AG20443 (cell line): ENCODE measurements around the gene DNAJA2.
"Not testable (repeated sequence)": the region's sequence is repeated elsewhere in the genome, so short reads cannot be mapped to it uniquely, and the experiment has no call there.

ENCODE experiments used
- DNase-seq: peaks from one replicate; pipeline ENCODE4 v3.0.0; 2012; ENCODE audit warnings: low spot score, mixed read lengths

The DNAJA2 gene

DNA sequence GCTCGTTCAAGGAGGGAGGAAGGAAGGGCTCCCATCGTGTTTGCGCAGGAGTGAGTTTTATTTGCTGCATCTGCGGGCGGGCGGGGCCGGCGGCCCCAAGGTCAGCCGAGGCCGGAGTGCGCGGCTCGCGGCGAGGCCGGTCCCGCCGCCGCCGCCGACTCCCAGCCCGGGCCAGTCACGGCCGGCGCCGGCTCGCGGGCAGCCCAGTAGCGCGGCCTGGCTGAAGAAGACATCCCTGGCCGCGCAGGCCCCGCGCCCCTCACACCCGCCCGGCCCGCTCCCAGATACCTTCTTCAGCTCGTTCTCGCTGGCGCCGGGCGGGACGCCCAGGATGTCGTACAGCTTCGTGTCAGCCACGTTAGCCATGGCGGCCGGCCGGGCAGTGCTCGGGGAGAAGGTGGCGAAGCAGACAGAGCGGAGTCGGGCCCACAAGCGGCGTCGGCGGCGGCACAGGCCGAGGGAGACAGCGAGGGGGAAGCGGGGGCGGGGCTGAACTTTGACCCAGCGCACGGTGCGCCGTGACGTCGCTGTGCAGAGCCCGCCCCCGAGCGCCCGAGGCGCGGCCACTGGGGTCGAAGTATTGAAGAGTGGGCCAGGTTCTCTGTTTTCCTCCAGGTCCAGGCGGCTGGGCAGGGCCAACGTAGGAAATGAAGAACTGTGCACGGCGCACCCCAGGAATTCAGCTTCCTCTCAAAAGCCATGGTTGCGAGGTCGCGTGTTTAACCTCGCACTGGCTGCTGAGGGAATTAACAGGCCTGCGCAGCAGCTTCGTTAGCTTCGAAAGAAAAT lies at the start of gene DNAJA2:
DNAJA2 (minus strand) TSS at position 468 of the 789 bp plus-strand sequence; CDS start at position 366, 102 bp downstream.
- DNase-seq, result peak; percentile 98

DNA sequence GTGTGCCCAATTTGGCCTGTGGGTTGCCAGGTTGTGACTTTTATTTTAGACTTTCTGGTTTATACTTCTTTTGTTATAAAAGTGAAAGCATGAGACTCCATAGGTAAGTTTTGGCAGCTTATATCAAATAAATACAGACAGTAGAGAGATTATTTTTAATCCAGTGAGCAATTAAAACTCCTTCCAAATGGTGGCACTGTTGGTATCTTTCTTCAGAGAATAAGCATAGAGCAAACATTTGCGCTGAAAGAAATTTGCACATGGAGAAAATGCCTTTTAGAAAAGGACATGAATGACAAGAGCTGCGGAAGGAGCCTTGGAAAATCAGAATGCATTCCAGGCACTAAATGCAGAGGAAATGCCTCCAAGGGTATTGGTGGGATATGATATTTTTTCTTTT lies 46.1 kb upstream of the DNAJA2 start:
- DNase-seq, result no peak

DNA sequence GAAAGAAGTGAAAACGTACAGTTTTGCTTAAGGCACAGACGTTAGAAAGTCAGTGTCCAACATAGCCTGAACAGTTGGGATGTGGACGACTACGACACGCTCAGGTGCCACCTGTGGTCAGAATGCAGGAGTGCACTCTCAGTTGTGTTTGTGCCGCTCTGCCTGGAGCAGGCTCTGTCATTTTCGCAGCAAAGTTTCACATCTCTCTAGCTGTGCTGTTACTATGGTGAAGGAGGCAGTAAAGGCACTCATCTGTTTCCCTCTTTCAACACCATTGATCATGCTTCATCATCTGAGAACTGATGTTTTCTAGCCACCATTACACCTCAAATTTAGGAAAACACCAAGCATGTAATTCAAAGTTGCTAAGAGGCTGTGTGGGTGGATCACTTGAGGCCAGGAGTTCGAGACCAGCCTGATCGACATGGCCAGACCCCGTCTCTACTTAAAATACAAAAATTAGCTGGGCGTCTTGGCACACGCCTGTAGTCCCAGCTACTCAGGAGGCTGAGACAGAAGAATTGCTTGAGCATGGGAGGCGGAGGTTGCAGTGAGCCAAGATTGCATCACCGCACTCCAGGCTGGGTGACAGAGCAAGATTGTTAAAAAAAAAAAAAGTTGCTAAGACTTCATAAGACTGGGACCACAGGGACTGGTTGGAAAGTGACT lies 44.9 kb upstream of the DNAJA2 start:
- DNase-seq, result peak; percentile 26

DNA sequence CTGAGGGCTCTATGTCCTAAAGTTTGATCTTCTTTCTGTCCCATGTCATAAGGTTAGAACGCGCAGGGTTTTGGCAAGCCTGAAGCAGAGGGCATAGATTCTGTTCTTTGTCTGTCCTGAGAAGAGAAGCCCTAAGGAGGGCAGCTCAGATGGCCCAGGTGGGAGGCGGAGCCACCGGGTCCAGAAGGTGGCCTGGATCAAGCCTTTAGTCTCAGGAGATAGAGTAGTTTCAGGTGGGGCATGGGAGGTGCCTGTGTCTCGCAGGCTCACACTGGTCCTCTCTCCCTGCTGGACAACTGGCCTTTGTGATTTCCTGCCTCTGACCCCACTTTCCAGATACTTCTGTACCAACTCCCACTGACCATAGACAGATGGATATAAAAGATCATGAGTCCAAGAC lies 44.2 kb upstream of the DNAJA2 start:
- DNase-seq, result no peak

DNA sequence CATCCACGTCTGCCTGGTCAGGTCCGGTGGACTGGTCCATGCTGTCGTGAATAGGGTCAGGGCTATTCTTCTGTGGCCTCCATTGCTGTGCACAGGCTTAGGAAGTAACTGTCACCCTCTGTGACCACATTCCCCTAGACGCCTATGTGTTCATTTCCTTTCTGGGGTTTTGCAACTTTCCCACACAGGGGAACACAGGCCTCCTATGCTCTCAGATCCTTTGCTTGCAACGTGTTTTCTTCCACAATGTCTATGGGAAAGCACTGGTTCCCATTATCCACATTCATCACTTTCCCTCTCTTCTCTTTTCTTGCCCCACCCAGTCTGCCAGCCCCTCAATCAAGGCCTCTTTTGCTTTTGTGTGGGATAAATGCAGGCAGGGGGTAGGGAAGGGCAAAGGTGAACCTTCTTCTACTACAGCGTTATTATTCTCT lies 43.2 kb upstream of the DNAJA2 start:
- no peak for DNase-seq

DNA sequence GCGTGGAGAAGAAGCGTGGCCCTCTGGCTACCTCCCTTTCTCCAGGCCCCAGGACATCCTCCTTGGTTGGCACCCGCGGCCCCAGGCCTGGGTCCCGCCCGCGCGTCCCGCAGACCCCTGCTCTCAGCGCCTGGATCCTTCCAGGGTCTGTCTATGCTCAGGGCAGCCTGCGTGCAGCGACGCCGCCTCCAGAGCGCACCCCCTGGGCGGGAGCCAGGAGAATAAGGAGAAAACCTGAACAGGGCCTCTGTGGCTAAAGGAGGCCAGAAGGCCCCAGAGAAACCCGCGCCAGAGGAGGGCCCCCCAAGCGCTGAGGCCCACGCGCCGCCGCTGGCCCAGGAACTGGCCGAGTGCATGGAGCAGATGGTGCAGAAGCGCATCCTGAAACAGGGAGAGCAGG lies 40.4 kb upstream of the DNAJA2 start:
- DNase-seq, result no peak

DNA sequence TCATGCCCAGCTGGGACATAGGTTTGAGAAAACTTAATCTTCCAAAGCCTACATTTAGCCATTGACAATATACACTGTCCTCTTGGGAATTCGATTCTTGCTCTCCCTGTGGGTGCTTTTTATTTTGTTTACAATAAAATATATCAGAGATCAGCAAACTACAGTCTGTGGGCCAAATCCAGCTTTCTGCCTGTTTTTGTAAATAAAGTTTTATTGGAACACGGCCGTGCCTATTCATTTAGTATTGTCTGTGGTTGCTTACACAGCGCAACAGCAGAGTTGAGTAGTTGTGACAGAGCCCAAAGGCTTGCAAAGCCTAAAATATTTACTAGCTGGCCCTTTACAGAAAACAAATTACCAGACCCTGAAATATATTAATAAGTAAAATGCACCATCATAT lies 39.7 kb upstream of the DNAJA2 start:
- no peak for DNase-seq

DNA sequence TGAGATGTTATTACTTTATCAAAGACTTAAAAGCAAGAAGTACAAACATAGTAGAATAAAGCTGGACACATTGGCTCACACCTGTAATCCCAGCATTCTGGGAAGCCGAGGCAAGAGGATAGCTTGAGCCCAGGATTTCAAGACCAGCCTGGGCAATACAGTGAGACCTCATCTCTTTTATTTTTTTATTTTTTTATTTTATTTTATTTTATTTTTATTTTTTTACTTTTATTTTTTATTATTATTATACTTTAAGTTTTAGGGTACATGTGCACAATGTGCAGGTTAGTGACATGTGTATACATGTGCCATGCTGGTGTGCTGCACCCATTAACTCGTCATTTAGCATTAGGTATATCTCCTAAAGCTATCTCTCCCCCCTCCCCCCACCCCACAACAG lies 37.3 kb upstream of the DNAJA2 start:
- not testable (repeated sequence) for DNase-seq

DNA sequence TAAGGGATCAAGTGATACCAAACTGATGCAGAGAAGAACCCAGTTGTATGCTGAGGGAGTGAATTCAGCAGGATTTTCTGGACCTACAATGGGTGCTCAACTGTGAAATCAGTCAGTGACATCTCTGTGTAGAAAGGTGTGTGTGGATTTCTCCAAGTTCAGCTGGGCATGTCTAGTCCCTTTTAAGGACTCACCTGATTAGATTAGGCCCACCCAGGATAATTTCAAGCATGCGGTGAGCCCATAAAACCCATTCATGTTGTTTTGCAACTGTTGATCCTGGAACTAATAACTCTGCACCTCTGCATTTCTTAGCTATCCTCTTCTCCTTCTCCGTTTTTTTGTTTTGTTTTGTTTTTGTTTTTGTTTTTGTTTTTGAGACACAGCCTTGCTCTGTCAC lies 35.1 kb upstream of the DNAJA2 start:
- DNase-seq, result no peak

DNA sequence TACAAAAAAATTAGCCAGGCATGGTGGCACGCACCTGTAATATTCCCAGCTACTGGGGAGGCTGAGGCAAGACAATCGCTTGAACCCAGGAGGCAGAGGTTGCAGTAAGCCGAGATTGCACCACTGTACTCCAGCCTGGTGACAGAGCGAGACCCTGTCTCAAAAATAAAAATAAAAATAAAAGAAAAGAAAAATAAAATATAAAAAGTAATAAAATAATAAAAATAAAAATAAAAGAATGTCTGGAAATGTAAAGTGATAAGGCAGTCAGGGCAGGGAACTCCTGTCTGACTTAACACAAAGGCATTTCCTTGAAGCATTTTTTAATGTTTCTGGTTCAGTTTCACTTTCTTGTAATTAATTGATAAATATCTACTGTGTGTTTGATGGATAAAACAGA lies 34.7 kb upstream of the DNAJA2 start:
- DNase-seq, result no peak

DNA sequence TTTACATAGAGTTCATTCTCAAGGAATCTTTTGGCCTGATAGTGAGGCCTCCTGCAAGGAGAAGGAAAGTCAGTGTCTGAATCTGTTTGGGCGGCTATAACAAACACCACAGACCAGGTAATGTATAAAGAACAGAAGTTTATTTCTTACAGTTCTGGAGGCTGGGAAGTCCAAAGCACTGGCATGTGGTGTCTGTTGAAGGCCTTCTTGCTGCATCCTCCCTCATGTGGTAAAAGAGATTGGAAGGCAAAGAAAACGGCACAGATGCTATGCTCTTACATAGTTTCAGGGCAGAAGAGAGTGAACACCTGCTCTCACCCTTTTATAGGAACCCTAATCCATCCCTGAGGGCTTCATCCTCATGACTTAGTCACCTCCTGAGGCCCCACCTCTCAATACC lies 31.2 kb upstream of the DNAJA2 start:
- no peak for DNase-seq

DNA sequence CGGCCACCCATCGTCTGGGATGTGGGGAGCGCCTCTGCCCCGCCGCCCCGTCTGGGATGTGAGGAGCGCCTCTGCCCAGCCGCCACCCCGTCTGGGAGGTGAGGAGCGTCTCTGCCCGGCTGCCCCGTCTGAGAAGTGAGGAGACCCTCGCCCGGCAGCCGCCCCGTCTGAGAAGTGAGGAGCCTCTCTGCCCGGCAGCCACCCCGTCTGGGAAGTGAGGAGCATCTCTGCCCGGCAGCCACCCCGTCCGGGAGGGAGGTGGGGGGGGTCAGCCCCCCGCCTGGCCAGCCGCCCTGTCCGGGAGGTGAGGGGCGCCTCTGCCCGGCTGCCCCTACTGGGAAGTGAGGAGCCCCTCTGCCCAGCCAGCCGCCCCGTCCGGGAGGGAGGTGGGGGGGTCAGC lies 26.6 kb upstream of the DNAJA2 start:
- not testable (repeated sequence) for DNase-seq

DNA sequence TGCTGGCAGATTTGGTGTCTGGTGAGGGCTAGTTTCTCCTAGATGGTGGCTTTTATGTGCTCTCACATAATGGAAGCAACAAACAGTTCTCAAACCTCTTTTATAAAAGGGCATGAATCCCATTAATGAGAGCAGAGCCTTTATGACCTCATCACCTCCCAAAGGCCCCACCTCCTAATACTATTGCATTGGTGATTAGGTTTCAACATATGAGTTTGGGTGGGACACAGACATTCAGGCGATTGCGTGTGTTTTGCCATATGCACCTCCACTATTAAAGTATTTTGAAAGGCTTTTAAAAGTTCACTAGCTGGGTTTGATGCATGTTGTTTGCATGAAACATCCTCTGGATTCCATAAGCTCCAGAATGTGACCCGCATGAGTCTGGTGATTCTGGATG lies 24.4 kb upstream of the DNAJA2 start:
- no peak for DNase-seq

DNA sequence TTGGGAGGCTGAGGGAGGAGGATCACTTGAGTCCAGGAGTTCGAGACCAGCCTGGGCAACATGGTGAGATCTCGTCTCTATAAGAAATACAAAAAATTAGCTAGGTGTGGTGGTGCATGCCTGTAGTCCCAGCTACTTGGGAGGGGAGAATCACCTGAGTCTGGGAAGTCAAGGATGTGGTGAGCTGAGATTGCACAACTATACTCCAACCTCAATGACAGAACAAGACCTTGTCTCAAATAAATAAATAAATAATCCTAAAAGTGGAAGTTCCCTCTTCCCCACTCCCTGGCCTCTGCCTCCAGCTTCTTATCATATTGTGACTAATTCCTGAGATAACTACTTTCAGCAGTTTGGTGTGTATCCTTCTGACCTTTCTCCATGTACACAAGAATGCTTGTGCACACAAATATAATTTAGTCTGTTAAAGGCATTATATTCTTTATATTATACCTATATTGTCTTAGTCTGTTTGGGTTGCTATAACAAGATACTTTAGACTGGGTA lies 23.5 kb upstream of the DNAJA2 start:
- no peak for DNase-seq

DNA sequence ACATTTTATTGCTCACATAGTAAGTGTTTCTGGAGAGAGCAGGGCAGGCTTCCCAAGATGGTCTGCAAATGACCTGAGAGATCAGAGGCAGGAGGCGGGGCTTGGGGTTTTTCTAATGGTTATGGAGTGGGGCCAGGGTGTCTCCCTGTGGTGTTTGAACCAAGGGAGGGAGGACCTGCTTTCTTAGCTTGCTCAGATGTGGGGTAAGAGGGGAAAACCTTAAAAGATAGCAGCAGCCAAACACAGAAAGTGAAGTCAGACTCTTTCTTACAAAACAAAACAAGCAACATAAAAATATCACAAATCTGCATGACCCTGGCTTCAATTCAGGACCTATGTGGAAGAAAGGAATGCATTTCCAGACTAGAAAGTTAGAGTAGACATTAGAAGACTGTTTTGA lies 22.9 kb upstream of the DNAJA2 start:
- DNase-seq, result no peak

DNA sequence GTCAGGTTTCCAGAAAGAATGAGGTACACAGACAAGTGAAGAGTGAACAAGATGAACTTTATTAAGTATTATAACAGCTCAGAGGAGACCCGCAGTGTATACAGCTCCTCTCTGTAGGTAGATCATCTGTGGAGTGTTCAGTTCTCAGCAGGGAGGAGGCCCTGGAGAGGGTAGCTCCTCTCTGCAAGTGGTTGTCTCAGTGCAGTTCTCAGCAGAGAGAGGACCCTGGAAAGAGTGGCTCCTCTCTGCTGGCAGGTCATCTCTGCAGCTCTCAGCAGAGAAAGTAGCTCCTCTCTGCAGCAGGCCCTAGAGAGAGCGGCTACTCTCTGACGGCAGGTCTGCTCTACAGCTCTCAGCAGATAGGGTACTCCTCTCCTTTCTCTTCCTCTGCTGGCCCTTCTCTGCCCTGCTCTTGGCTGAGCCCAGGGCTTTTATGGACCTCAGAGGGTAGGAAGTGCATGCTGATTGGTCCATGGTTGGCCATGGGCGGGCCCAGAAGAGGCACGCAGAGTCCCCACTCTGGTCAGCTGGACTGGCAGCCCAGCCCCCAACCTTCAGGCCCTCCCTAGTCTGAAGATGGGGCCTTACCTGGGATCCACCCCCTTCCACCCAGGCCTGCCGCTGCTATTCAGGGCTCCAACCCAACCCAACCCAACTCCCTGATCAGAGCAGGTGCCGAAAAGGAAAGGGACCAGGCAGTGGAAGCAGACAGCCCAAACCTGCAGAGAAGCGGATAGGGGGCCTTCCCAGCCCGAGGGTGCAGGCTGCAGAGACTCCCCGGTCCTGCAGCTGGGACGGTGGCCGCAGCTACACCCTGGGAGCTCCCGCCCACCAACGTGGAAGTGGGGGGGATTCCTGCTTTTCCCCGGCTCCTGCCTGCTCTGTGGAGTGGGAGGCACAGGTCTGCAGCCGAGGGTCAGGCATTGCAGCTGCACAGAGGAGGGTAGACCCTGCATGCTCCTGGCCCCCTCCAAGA lies 18.5 kb upstream of the DNAJA2 start:
- no peak for DNase-seq

DNA sequence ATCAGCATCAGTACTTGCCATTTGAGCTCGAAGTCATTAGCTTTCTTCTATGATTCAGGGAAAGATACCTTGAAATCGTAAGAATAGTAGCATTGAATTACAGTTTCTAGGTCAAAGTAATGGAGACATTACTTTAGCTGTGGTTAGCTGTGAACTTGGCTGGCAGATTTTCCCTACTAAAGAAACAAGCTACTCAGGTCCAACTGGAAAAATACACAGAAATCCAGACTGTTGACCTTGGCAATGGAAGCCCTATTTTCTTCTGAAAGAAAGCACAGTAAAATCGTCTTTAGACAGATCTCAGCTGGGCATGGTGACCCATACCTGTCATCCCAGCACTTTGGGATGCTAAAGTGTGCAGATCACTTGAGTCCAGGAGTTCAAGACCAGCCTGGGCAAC lies 13.4 kb upstream of the DNAJA2 start:
- DNase-seq, result no peak

DNA sequence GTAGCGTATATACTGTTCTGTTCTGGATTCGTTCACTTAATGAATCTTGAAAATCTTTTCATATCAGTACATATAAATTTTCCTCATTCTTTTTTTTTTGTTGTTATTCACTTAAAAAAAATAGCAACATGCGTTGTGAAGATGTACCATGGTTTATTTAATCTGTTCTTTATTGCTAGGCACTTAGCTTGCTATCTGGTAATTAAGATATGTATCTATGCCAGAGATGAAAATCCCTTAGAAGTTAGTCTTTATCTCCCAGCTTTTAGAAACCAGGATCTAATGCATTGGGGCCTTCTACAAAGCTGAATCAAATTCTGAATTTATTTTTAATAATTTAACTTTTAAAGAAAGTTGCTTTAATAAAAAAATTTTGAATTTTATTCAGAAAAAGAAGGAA lies 13.0 kb upstream of the DNAJA2 start:
- DNase-seq, result no peak

DNA sequence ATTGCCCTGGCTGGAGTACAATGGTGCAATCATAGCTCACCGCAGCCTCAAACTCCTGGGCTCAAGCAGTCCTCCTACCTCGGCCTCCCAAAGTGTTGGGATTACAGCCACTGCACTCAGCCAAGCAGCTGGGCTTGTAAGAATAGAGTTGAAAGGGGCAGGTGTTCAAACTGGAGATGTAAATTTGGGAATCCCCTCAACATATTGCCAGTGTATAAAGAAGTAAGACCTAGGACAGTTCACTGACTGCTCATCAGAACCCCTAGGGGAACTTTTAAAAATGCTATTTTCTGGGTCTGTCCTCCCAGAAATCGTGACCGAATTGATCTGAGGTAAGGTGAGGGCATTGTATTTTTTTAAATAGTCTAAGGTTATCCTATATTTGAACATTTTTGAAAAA lies 8.9 kb upstream of the DNAJA2 start:
- DNase-seq, result no peak

DNA sequence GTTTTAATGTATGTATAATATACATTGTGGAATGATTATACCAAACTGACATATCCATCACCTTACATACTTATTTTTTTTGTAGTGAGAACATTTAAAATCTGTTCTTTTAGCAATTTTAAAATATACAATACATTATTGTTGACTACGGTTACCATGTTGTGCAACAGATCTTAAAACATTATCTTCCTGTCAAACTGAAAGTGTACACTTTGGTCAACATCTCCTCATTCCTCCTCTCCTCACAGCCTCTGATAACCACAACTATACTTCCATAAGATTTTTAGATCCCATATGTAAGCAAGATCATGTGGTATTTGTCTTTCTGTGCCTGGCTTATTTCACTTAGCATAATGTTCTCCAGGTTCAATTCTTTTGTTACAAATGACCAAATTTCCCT lies 7.5 kb upstream of the DNAJA2 start:
- no peak for DNase-seq

DNA sequence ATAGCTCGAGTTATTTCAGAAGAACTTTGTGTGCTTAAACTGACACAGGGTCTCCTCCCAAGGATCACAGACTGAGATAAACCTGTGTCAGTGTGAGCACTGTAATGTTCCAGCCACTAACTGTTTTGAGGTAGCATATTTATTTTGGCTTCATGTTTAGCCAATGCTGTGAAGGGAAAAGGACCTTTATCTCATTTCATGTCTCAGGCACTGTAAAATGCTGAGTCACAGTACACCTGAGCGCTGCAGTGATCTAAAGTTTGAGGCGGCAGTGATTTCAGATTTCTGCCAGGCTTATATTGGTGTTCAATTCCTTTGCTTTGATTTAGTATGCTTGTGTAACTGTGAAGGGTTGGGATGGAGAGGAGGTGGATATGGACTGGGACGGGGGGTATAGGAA lies 3.1 kb upstream of the DNAJA2 start:
- no peak for DNase-seq

DNA sequence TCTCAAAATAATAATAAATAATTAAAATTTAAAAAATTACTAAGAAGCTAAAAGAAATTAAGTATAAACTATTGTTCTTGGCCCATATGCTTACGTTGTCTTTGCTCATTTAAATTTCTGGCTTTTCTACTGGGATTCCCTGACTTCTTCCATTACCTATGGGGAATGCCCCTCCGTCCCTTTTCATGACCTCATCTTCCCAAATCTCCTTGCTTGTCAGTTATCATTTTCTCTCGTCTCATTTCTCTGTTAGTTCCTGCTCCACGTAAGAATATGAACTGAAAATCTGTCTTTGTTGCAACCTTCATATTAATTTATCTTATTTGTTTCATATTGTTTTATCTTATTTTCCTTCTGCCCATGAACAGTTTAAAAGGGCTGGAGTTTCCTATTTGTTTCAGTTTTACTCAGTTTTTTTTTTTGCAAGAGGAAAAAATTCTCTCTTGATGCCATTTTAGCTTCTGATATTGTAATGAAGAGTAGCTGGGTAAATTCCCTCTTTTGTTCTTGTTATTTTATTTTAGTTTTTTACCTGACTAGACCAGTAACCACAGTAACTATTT lies 2.5 kb upstream of the DNAJA2 start:
- DNase-seq, result no peak
